B cell (primary cell): ENCODE measurements around the gene COL25A1.

Experiments
- EZH2 ChIP-seq: IDR thresholded peaks from 2 replicates; pipeline ENCODE4 v1.6.1; 2012; ENCODE audit warnings: borderline replicate concordance, low read depth, mild to moderate bottlenecking, moderate library complexity, low read length; ENCODE audit not compliant: insufficient read depth, poor library complexity, severe bottlenecking
- TF ChIP-seq, protein P1 (sequence below): fragments of 200-600 bp; IDR thresholded peaks from one replicate; pipeline ENCODE4 v1.8.0; 2022; ENCODE audit warnings: antibody characterized with exemption, mild to moderate bottlenecking

DNA sequence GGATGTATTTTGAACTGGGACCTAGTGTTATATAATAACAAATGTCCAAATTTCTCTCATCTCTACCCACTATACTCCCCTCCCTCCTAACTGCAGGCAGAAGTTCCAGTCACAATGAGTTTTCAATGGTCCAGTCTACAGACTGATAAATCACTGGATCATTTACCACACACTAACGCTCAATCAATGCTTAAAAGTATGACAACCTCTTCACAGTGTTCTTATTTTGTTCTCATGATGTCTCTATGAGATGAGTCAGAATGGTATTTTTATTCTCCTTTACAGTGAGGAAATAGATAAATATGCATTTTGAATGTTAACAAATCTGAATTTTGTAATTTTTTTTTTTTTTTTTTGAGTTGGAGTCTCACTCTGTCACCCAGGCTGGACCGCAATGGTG is 455.9 kb downstream of the COL25A1 start:
- TF ChIP-seq, protein P1, sequence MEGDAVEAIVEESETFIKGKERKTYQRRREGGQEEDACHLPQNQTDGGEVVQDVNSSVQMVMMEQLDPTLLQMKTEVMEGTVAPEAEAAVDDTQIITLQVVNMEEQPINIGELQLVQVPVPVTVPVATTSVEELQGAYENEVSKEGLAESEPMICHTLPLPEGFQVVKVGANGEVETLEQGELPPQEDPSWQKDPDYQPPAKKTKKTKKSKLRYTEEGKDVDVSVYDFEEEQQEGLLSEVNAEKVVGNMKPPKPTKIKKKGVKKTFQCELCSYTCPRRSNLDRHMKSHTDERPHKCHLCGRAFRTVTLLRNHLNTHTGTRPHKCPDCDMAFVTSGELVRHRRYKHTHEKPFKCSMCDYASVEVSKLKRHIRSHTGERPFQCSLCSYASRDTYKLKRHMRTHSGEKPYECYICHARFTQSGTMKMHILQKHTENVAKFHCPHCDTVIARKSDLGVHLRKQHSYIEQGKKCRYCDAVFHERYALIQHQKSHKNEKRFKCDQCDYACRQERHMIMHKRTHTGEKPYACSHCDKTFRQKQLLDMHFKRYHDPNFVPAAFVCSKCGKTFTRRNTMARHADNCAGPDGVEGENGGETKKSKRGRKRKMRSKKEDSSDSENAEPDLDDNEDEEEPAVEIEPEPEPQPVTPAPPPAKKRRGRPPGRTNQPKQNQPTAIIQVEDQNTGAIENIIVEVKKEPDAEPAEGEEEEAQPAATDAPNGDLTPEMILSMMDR: no peak
- no peak for TF ChIP-seq EZH2
